Prostate gland (tissue), 2 donors: Measurements from ENCODE around the gene ZNF816. TPM values are rescaled to one million over a fixed set of nuclear protein-coding genes. Genes with fewer than 3 reads are reported as not detected.
"Not testable (repeated sequence)": the region's sequence is repeated elsewhere in the genome, so short reads cannot be mapped to it uniquely, and the experiment has no call there.

Experiments used
- DNase-seq: peaks from one replicate; pipeline ENCODE4 v3.0.0-alpha.2; 2019; ENCODE audit warnings: low spot score
- H3K27ac ChIP-seq, 2 donors: fragments of 200-600 bp; sonication (generic); 2 replicates each; pipeline ENCODE4 v1.5.1; 2017 to 2019
- H3K27me3 ChIP-seq: fragments of 200-600 bp; sonication (generic); replicated peaks from 2 replicates; pipeline ENCODE4 v1.5.1; 2019; ENCODE audit not compliant: insufficient read depth
- H3K36me3 ChIP-seq, 2 donors: fragments of 200-600 bp; sonication (generic); 1 replicate in 1 of 2; 2 replicates in 1 of 2; pipeline versions ENCODE4 v1.5.1 to v1.8.1; 2017 to 2019
- H3K4me1 ChIP-seq: fragments of 200-600 bp; sonication (generic); replicated peaks from 2 replicates; pipeline ENCODE4 v1.5.1; 2019
- H3K4me3 ChIP-seq, 2 donors: fragments of 200-600 bp; sonication (generic); 2 replicates each; pipeline ENCODE4 v1.5.1; 2017 to 2019
- H3K9me3 ChIP-seq: fragments of 200-600 bp; sonication (generic); 2 replicates; pipeline ENCODE4 v1.5.1; 2017
- CTCF ChIP-seq, 4 experiments: fragments of 200-600 bp in 2 of 4; fragments of 450-650 bp in 2 of 4; sonication (generic) in 2 of 4; IDR thresholded peaks; 1 replicate in 3 of 4; 2 replicates in 1 of 4; pipeline ENCODE4 v1.5.1; 2016 to 2019; ENCODE audit warnings: antibody characterized with exemption in 4 of 4, mild to moderate bottlenecking in 2 of 4, moderate library complexity in 2 of 4
- POLR2A ChIP-seq: fragments of 450-650 bp; IDR thresholded peaks from one replicate; pipeline ENCODE4 v1.6.1; 2016; ENCODE audit warnings: antibody characterized with exemption, mild to moderate bottlenecking
- POLR2AphosphoS5 ChIP-seq: sonication (generic); formaldehyde crosslinking; IDR thresholded peaks from one replicate; pipeline ENCODE4 v1.6.1; 2017; ENCODE audit warnings: antibody characterized with exemption
- WGBS: methylation state at CpG from one replicate; pipeline ENCODE4 v1.1.5; 2018; 5-methylcytosine and 5-hydroxymethylcytosine counted together
- intact Hi-C: fragments of 100-400 bp; cut with DNase I; formaldehyde crosslinking; loops from one replicate; pipeline ENCODE4 v1.14.2; 2022
- total RNA-seq, 2 donors: library from RNA; depleted of rRNA; stranded (reverse); fragments of >200 nt; gene quantifications; one replicate each; pipeline ENCODE4 v1.1.0, GENCODE V29; 2016

The ZNF816 gene
- total RNA-seq, 2 donors from 2014 or later = 15.8 to 31.8 TPM

GRCh38 chr19:52944703-52945493 lies 17.8 kb downstream of the ZNF816 start:
- TF ChIP-seq POLR2AphosphoS5 (peak; percentile 82), POLR2A (peak; percentile 39)
- 44% methylated on average over 17 of the region's 17 CpGs for WGBS
- H3K4me3 ChIP-seq, H3K36me3 ChIP-seq, H3K4me1 ChIP-seq, H3K9me3 ChIP-seq, H3K27me3 ChIP-seq, intact Hi-C loops: not testable (repeated sequence)
- peak overlapping the region; percentile 93 to 94 for H3K27ac ChIP-seq
- peak; percentile 77 for DNase-seq

GRCh38 chr19:52943884-52944643 lies 18.6 kb downstream of the ZNF816 start:
- H3K4me1 ChIP-seq = peaks cover 7% of the 10 kb centered on the region
- no peaks in the 10 kb centered on the region for H3K36me3 ChIP-seq
- WGBS = 49% methylated on average over 17 of the region's 17 CpGs
- H3K27me3 ChIP-seq = no peaks in the 10 kb centered on the region
- peak overlapping the region; percentile 93 to 94 for H3K27ac ChIP-seq
- TF ChIP-seq CTCF (IDR thresholded peaks at IDR 0.05) (peak in 1 of 4 experiments; percentile 4), POLR2AphosphoS5 (peak; percentile 36), POLR2A (no peak)
- no peak overlapping the region for H3K4me3 ChIP-seq
- no peaks in the 10 kb centered on the region for H3K9me3 ChIP-seq
- intact Hi-C loops = no loop called here
- DNase-seq = peak; percentile 42

GRCh38 chr19:52943134-52943883 lies 19.4 kb downstream of the ZNF816 start:
- H3K4me3 ChIP-seq = peak overlapping the region; percentile 70 to 87
- H3K36me3 ChIP-seq = no peaks in the 10 kb centered on the region
- TF ChIP-seq CTCF (IDR thresholded peaks at IDR 0.05) = no peak
- TF ChIP-seq POLR2AphosphoS5 = no peak
- no peak for TF ChIP-seq POLR2A
- intact Hi-C loops = no loop called here
- DNase-seq = no peak
- H3K27me3 ChIP-seq = no peaks in the 10 kb centered on the region
- WGBS = 56% methylated on average over 29 of the region's 29 CpGs
- H3K9me3 ChIP-seq = no peaks in the 10 kb centered on the region
- H3K27ac ChIP-seq = peak overlapping the region; percentile 93 to 94
- peaks cover 7% of the 10 kb centered on the region for H3K4me1 ChIP-seq

- peak overlapping the region; percentile 70 to 87 for H3K4me3 ChIP-seq
- TF ChIP-seq CTCF (IDR thresholded peaks at IDR 0.05) = no peak
- TF ChIP-seq POLR2AphosphoS5 = peak; percentile 95
- peak; percentile 94 for TF ChIP-seq POLR2A
- 1% methylated on average over 42 of the region's 43 CpGs for WGBS
- H3K27me3 ChIP-seq = no peaks in the 10 kb centered on the region
- DNase-seq = peak; percentile 95
- peaks cover 12% of the 10 kb centered on the region for H3K4me1 ChIP-seq
- intact Hi-C loops = no loop called here
- peak overlapping the region; percentile 93 to 94 for H3K27ac ChIP-seq
- H3K9me3 ChIP-seq = no peaks in the 10 kb centered on the region
- no peaks in the 10 kb centered on the region for H3K36me3 ChIP-seq
Measured at GRCh38 chr19:52942386-52943133, 20.1 kb downstream of the ZNF816 start.
